Adipocyte (in vitro differentiated cells): Measurements from ENCODE around the gene GPI.

Source experiments
- DNase-seq: peaks from one replicate; pipeline ENCODE4 v3.0.0-alpha.2; 2015; ENCODE audit warnings: low read depth
- H3K27me3 ChIP-seq: replicated peaks from 2 replicates; pipeline ENCODE4 v1.7.0; 2013; ENCODE audit warnings: mild to moderate bottlenecking, low read length, moderate library complexity; ENCODE audit not compliant: control insufficient read depth, insufficient read depth
- H3K36me3 ChIP-seq: 2 replicates; pipeline ENCODE4 v1.7.0; 2013; ENCODE audit warnings: low read length, mild to moderate bottlenecking, moderate library complexity; ENCODE audit not compliant: control insufficient read depth, insufficient read depth, severe bottlenecking
- H3K4me1 ChIP-seq: 2 replicates; pipeline ENCODE4 v1.7.0; 2013; ENCODE audit warnings: mild to moderate bottlenecking, low read length, moderate library complexity; ENCODE audit not compliant: control insufficient read depth, insufficient read depth
- H3K4me3 ChIP-seq: 2 replicates; pipeline ENCODE4 v1.7.0; 2013; ENCODE audit warnings: mild to moderate bottlenecking, low read length, moderate library complexity
- H3K9ac ChIP-seq: 2 replicates; pipeline ENCODE4 v1.7.0; 2013; ENCODE audit warnings: mild to moderate bottlenecking, low read length, moderate library complexity
- H3K9me3 ChIP-seq: 2 replicates; pipeline ENCODE4 v1.7.0; 2013; ENCODE audit warnings: mild to moderate bottlenecking, low read length, moderate library complexity; ENCODE audit not compliant: control insufficient read depth

Gene GPI

GRCh38 chr19:34364830-34365462 lies at the start of gene GPI:
TSS of gene GPI (plus strand) at chr19:34365196. CDS start at chr19:34365267, 71 bp downstream.
- H3K9ac ChIP-seq, result peak within 1 kb of the TSS; percentile 95
- DNase-seq, result peak; percentile 83

DNA sequence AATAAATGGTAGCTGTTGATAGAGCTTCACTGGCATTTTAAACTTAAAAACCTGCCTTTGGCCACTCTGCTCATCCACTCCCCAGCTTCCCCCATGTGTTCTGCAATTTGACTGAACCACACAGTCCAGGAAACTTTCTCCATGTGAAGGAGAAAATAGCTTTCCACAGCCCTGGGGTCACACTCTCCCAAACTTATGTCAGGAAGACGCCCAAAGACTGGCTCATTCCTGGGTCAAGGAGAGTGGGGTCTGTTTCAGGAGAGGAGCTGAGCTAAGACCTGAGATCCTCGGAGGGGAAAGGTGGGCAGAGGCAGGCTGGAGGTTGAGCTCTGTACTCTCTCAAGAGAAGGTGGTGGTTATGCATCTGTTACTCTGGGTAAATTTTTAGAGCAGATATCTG lies 48.7 kb upstream of the GPI start:
- Histone ChIP-seq H3K27me3 (no peaks in the 10 kb centered on the region), H3K36me3 (no peaks in the 10 kb centered on the region), H3K4me1 (peaks cover 39% of the 10 kb centered on the region), H3K9me3 (no peaks in the 10 kb centered on the region), H3K4me3 (no peak overlapping the region), H3K9ac (no peak overlapping the region)
- DNase-seq, result no peak

More at GRCh38 chr19:34364830-34365462, at the start of gene GPI:
- H3K9me3 ChIP-seq, result no peaks in the 10 kb centered on the region
- peaks cover 19% of the 10 kb centered on the region for H3K4me1 ChIP-seq
- H3K36me3 ChIP-seq, result peaks cover 28% of the 10 kb centered on the region
- no peaks in the 10 kb centered on the region for H3K27me3 ChIP-seq
- H3K4me3 ChIP-seq, result peak within 1 kb of the TSS; percentile 96

- Histone ChIP-seq H3K4me3 (no peak overlapping the region), H3K4me1 (peaks cover 39% of the 10 kb centered on the region), H3K9me3 (no peaks in the 10 kb centered on the region), H3K9ac (no peak overlapping the region), H3K36me3 (no peaks in the 10 kb centered on the region), H3K27me3 (no peaks in the 10 kb centered on the region)
- peak; percentile 28 for DNase-seq
Observed at GRCh38 chr19:34316741-34317301, 48.2 kb upstream of the GPI start.

GRCh38 chr19:34317311-34317927 lies 47.6 kb upstream of the GPI start:
- Histone ChIP-seq H3K27me3 (no peaks in the 10 kb centered on the region), H3K9ac (no peak overlapping the region), H3K4me3 (no peak overlapping the region), H3K9me3 (no peaks in the 10 kb centered on the region), H3K4me1 (peaks cover 39% of the 10 kb centered on the region), H3K36me3 (no peaks in the 10 kb centered on the region)
- DNase-seq, result no peak

- Histone ChIP-seq H3K36me3 (peaks cover 10% of the 10 kb centered on the region), H3K9ac (no peak overlapping the region), H3K4me3 (no peak overlapping the region), H3K27me3 (no peaks in the 10 kb centered on the region), H3K4me1 (peaks cover 39% of the 10 kb centered on the region), H3K9me3 (no peaks in the 10 kb centered on the region)
- no peak for DNase-seq
Observed at GRCh38 chr19:34319230-34319585, 45.8 kb upstream of the GPI start.

DNA sequence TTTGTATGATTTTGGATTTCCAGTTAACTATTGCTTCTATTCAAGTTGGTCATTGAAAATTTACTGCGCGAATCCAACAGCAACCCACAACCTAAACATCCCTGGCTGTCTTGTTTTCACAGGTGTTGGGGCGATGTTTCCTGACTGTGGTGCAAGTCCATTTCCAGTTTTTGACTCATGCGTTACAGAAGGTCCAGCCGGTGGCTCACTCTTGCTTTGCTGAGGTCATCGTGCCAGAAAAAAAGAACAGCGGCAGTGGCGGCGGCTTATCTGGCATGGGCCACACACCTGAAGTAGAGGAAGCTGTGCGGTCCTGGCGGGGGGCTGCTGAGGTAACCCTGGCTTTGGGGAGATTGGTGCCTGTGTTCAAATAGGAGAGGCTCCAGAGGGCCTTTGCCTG lies 45.2 kb upstream of the GPI start:
- H3K36me3 ChIP-seq, result peaks cover 11% of the 10 kb centered on the region
- DNase-seq, result no peak
- no peak overlapping the region for H3K4me3 ChIP-seq
- H3K9ac ChIP-seq, result no peak overlapping the region
- no peaks in the 10 kb centered on the region for H3K9me3 ChIP-seq
- H3K4me1 ChIP-seq, result peaks cover 35% of the 10 kb centered on the region
- no peaks in the 10 kb centered on the region for H3K27me3 ChIP-seq

GRCh38 chr19:34320277-34320676 lies 44.7 kb upstream of the GPI start:
- H3K9me3 ChIP-seq, result no peaks in the 10 kb centered on the region
- no peak overlapping the region for H3K4me3 ChIP-seq
- H3K4me1 ChIP-seq, result peaks cover 34% of the 10 kb centered on the region
- no peak for DNase-seq
- no peaks in the 10 kb centered on the region for H3K27me3 ChIP-seq
- no peak overlapping the region for H3K9ac ChIP-seq
- H3K36me3 ChIP-seq, result peaks cover 16% of the 10 kb centered on the region

DNA sequence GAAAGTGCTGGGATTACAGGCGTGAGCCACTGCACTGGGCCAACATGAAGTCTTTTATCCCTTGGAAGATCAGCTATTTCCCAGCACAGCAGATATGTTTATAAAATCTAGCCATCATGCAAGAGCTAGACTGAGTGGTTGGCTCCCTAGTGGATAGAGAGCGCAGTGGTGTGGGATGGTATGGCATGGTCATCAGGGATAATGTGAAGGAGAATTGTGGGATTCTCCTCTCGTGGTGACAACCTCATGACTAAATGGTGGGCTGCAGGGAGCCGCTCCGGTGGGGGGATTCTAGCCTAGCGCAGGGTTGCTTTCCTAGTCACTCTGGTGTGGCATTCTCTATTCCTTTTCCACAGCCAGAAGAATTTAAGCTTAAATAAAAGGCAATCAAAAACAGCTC lies 43.3 kb upstream of the GPI start:
- peaks cover 28% of the 10 kb centered on the region for H3K36me3 ChIP-seq

GRCh38 chr19:34323433-34324204 lies 41.4 kb upstream of the GPI start:
- no peak overlapping the region for H3K9ac ChIP-seq
- no peaks in the 10 kb centered on the region for H3K27me3 ChIP-seq
- H3K4me3 ChIP-seq, result no peak overlapping the region
- H3K9me3 ChIP-seq, result no peaks in the 10 kb centered on the region
- no peak for DNase-seq
- H3K36me3 ChIP-seq, result peaks cover 40% of the 10 kb centered on the region
- peaks cover 9% of the 10 kb centered on the region for H3K4me1 ChIP-seq

More for the DNA sequence above, 43.3 kb upstream of the GPI start:
- H3K4me3 ChIP-seq, result no peak overlapping the region
- no peak for DNase-seq
- peaks cover 28% of the 10 kb centered on the region for H3K4me1 ChIP-seq
- no peak overlapping the region for H3K9ac ChIP-seq
- H3K27me3 ChIP-seq, result no peaks in the 10 kb centered on the region
- H3K9me3 ChIP-seq, result no peaks in the 10 kb centered on the region

DNA sequence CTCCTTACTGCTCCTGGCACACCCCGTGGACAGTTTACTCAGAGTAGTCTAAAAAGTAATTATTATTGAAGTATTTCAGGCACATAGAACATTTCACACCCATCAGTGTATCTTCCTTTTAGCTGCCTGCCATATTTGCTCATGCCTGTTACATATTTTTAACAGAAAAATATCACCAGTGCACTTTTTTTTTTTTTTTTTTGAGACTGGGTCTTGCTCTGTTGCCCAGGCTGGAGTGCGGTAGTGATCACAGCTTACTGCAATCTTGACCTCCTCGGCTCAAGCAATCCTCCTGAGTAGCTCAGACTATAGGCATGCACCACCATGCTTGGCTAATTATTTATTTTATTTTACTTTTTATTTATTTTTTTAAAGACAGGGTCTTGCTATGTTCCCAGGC lies 40.7 kb upstream of the GPI start:
- peaks cover 47% of the 10 kb centered on the region for H3K36me3 ChIP-seq
- peaks cover 2% of the 10 kb centered on the region for H3K4me1 ChIP-seq
- DNase-seq, result no peak
- no peaks in the 10 kb centered on the region for H3K9me3 ChIP-seq
- H3K27me3 ChIP-seq, result no peaks in the 10 kb centered on the region
- no peak overlapping the region for H3K4me3 ChIP-seq
- no peak overlapping the region for H3K9ac ChIP-seq

- no peak for DNase-seq
- Histone ChIP-seq H3K9me3 (no peaks in the 10 kb centered on the region), H3K4me3 (no peak overlapping the region), H3K36me3 (peaks cover 54% of the 10 kb centered on the region), H3K9ac (no peak overlapping the region), H3K4me1 (no peaks in the 10 kb centered on the region), H3K27me3 (no peaks in the 10 kb centered on the region)
Observed at GRCh38 chr19:34325181-34325580, 39.8 kb upstream of the GPI start.
